Fibroblast of skin of abdomen (primary cell): Measurements from ENCODE around the gene PHLDB1.
"Not testable (repeated sequence)": the region's sequence is repeated elsewhere in the genome, so short reads cannot be mapped to it uniquely, and the experiment has no call there.

Experiments used
- DNase-seq: peaks from one replicate; pipeline ENCODE4 v3.0.0-alpha.2; 2013

The PHLDB1 gene

DNA sequence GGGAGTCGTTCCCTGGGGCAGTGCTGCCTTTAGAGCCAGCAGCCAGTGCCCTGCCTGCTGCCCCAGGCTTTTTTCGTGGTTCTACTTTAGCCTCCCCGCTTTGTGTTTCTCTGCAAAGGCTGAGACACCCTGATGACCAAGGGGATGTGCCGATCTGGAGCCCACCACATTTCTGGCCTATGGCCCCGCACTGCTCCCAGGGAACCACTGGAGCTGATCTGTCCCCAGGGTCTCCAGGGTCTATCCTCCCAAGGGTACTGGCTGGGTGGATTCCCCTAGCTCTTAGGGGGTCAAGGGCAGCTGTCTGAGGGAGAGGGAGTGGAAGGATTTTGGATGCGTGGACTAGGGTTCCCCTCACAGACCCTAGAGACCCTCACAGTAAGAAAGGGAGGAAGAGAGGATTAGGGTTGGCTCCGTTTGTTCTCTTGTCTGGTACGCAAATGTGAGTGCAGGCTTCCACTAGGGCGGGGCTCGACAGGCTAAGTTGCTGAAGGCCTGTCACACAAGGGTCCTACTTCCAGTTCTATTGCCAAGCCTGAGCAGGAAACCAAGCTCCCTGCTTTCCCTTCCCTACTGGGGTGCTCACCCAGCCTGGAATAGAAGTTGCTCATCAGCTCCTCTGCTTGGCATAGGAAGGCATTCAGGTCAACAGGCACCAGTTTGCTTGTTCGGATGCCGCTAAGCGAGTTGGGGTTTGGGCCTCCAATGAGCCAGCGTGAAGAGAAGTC, 52.7 kb downstream of the PHLDB1 start:
- no peak for DNase-seq

DNA sequence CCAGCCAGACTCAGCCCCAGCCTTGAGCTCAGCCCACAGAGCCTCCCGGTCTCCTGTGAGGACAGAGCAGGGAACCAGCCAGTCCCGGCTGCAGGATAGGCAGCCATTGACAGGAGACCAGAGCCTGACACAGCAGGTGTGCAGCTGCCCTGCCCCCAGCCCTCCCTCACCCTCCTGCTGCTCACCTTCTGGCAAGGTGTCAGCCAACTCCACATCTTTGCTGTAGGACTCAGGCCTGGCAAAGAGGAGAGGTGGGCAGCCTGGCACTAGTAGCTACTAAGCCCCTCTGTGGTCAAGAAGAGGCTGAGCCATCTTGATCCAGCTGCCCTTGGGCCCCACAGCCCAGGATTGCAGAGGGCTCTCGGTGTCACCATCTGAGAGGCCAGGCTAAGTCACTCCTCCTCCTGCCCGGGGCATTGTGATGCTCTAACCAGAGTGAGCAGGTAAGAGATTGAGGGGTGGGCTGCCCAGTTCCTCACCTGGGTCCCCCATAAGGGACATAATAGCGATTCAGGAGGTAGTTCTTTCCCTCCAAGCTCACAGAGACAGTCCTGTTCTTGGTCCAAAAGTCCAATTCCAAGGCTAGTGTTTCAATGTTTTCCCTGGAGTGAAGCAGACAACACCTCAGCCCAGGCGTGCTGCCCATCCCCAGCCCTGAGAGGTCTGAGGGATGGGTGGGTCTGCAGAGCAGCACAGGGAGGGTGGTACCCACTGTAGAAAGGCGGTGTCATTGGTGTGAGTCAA, 53.4 kb downstream of the PHLDB1 start:
- no peak for DNase-seq

DNA sequence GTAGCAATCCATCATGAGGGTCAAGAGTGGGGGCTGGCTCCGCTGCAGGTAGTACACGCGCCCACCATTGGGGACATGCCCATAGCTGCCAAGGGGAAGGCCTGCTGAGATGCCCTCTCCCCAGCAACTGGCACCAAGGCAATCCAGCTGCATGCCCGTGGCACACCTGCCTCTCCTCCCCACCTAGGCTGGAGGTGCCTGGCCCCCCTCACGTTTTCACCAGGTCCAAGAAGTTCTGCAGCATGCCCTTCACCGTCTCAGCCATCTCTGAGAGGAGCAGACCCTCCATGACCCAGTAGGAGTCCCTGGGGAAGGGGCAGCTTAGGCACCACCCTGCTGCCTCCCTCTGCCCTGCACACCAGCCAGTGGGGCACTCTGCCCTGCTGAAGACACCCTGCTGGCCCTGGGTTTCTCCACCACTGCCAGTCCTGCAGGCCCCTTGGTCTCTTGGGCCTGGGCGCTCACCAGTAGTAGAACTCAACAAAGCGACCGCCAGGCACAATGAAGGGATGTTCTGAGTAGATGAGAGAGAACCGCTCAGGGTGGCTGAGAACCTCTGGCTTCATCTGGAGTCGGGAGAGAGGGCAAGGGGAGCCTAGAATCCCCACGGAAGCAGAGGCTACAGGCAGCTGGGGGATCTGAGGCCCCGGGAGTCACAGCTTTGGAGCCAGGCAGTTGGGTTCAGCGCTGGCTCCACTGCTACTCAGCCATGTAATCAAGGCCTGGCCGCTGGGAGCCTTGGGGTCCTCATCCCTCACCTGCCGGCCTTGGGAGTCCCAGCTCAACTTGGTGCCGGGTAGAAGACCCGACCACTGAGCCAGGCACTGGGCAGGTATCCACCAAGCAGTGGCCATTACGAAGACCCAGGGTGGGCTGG, 54.2 kb downstream of the PHLDB1 start:
- no peak for DNase-seq

DNA sequence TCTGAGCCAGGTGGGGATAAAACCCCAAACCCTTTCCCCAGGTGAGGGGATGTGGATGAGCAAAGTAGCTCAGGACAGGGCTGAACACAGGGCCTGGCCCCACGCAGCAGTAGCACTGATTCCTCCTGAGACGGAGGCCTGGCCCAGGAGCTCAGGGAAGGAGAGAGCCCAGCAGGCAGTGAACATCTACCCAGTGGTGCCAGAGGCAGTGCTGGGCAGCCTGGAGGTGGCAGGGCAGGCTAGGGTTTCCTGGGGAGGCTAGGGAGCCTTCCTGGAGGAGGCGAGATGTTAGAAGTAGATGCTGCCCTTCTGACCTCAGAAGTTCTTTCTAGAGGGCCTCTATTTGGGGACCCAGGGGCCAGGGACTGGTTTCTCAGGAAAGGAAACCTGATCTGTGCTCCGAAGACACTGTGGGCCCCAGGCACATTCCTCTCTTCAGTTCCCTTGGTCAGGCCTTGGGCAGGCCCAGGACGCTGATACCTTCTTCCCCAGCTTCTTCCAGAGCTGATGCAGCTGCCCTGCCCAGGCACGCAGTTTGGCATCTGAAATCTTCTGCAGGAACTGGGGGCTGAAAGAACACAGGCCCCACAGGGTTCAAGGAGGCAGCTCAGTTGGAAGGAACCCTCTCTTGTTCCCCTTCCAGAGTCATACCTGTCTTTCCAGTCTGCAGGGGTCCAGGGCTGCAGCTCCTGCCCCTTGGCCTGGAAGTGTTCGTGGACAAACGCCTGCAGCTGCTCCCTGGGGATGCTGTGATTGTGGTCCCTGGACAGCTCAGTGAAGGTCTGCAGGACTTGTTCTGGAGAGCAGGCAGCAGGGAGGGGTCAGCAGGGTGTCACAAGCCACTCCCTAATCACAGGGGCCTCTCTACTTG, 55.2 kb downstream of the PHLDB1 start:
- DNase-seq = no peak

DNA sequence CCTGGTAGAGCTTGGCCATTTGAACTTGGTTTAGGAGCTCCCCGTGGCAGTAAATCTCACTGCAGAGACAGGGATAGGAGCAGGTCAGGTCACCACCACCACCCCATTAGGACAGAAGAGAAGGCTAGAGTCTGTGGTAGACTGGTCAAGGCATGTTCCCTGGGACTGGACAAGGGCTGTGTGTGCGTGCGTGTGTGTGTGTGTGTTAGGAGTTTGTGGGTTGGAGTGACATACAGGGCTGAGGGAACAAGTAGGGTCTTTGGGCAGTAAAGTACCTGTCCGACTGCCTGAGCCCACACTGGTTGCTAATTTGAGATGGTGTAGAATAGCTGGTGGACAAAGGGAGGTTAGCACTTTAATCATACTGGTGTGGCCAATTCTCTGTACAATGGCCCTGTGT, 56.0 kb downstream of the PHLDB1 start:
- DNase-seq = no peak

DNA sequence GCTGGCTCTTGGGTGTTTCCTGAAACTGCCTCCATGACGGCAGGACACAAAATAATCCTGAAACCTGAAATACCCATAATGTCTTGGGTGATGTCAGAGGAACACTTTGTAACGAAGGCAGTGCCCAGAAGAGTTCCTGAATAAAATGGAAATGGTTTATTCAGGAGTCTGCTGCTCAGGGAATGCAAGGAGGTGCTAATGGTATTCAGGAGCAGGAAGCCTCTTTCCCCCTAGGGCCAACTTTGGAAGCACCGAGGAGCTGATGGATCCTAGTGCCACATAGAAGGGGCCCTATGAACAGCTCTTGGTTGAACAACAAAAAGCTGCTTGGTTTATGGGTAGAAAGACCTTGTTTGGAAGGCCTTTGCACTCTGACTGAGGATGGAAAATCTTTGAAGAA, 56.5 kb downstream of the PHLDB1 start:
- DNase-seq = no peak

DNA sequence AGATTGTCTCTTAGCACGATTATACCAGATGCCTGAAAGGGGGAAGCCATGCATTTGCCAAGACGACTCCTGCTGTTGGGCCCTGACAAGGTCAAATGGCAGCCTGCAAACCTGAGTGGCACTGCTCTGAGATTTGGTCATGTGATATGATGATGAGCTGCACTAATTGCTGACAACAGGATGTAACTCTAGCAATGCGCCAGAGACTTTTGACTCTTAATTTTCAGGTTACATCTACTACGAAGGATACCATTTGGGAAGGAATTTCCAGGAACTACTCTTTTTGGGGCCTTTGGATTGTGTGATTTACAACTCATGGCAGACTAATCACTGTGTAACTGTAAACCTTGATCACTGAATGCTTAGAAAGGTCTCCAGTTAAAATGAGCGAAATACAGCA, 59.0 kb downstream of the PHLDB1 start:
- DNase-seq = no peak

DNA sequence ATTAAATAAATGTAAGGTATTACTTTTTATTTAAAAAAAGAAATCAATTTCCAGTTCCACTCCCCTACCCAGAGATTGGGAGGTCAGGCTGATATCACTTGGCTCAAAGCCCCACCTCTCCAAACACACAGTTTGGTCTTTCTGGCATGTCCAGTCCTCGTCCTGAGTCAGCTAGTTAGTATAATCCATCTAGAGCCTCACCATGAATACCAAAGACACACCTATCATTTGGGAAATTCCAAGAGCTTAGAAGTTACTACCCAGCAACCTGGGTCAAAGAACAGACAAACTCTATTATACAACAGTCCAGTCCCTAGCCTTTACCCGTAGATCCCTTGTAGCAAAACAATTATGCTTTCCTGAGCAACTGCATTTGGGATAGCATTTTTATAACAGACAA, 62.6 kb downstream of the PHLDB1 start:
- no peak for DNase-seq

DNA sequence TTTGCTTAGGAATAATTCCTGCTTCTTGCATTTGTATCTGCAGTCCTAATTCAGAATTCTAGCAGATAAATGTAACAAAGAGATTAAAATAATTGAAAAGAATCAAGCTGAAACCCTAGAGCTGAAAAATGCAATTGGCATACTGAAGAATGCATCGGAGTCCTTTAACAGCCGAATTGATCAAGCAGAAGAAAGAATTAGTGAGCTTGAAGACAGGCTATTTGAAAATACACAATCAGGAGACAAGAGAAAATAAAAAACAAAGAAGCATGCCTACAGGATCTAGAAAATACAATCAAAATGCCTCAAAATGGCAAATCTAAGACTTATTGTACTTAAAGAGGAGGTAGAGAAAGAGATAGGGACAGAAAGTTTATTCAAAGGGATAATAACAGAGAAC, 63.8 kb downstream of the PHLDB1 start:
- no peak for DNase-seq

DNA sequence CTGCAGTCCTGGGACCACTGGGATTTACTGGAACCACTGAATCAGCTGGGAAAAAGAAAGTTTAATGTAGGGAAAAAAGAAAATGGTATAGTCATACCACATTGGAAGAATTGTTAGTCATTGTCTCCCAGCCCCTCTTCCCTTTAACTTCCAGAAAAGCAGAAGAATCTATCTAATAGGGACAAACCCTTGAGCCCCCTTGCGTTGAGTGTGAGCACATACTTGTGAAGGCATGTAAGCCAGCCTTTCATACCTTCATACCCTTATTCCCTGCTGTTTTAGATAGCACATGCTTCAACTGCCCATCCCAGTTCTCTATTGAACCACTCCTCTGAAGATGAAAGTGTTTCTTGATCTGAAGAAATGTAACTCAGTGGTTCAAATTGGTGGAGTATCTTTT, 65.4 kb downstream of the PHLDB1 start:
- no peak for DNase-seq

DNA sequence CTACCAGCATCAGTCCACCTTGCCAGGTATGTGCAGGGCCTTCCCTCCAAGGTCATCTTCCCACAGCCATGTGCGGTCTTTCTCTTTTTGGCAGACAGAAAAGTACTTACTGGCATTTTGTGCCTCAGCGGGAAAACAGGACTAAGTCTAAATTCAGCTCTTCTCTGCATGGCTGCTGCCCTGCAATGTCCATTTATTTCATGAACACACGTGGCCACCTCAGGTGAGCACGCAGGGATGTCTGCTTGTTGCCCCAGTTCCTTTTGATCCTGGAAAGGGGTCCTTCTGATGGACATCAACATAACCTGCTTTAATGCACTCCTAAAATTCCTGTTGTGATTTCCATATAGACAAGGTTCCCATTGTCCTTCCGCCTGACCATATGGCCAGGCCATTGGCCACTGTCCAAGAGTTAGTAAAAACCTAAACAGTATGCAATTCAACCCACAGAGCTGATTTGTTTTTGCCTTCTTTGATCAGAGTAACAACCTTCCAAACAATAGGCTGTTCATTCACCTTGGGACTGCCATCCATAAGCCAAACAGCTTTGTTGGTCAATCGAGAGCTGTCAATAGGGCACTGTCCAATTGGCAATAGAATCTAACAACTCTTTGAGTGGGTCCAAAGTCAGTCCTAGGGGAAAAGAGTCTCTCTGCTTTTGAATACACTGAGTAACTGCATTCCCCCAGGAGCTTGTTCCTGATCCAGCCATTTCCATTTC, 66.1 kb downstream of the PHLDB1 start:
- DNase-seq = no peak

DNA sequence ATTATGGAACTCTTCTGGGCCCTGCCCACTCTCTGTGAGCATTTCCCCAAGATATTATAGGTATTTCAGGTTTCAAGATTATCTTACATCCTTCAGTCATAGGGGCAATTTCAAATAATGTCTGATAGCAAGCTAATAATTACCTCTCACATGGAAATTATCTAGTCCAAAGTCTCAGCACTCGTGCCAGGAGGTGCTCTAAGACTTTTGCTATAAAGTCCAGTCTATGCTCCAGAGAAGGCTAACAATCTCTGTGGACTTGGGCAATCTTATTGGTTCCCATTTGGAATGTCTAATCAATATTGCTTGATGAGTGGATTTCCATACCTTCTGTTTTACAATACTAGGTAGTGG, 66.6 kb downstream of the PHLDB1 start:
- no peak for DNase-seq

DNA sequence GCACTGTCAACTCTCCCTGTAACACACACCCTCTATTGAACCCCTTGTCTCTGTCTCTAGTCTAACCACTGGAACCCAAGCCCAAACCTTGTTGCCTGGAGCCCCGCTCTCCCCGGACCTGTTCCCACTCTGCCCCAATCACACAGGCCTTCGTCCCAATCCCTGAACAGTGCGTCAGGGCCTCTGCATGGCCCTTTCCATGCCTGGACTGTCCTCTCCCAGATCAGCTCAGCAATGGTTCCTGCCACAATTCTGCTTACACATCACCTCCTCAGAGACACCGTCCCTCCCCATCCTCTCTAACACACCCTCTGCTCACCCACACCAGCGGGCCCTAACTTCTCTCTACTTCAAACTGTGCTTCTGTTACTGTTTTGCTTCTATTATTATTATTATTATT, 70.6 kb downstream of the PHLDB1 start:
- no peak for DNase-seq

DNA sequence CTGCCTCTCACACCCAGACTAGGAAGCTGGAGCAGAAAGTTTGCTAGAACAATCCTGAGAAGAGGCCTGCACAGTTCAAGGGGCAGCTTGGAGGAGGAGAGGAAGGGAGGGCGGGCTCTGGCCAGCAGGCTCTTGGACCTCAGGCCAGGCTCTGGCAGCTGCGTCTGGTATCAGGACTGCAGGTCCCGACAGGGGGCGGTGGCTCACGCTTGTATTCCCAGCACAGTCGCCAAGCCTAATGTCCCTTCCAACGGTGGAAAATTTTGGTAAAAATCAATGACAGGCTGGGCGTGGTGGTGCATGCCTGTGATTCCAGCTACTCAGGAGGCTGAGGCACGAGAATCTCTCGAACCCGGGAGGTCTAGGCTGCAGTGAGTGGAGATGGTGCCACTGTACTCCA, 71.5 kb downstream of the PHLDB1 start:
- not testable (repeated sequence) for DNase-seq

DNA sequence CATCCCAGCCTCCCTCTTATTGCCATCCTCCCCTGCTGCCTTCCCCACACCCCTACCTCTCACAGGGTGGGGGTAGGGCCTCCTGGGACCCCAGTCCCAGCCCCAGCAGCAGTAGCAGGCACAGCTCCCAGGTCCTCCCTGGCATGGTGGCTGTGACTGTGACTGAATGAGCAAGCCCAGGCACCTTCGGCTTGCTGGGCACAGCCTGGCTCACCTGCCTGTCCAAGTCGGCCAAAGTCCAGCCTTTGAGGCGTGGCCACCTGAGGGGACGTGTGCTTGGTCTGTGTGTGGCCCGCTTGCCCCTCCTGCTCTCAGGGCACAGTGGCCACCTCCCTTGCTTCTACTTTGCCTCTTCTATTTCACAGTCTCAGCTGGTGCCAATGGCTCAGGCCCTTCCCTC, 72.1 kb downstream of the PHLDB1 start, which contains the start of gene TREH:
Gene TREH, minus strand, starts transcription at position 168 of the 400 bp plus-strand sequence. Its CDS starts 23 bp downstream, at position 145.
- no peak for DNase-seq

DNA sequence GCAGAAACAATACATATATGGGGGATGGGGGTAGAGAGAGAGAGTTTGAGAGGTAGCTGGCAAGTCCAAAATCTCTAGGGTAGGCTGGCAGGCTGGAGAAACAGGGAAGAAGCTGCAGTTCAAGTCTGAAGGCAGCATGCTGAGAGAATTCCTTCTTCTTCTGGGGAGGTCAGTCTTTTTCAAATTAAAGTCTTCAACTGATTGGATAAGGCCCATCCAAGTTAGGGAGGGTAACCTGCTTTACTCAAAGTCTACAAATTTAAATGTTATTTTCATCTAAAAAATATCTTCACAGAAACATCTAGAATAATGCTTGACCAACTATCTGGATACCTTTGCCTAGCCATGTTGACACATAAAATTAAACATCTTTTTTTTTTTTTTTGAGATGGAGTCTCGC, 75.0 kb downstream of the PHLDB1 start:
- no peak for DNase-seq

DNA sequence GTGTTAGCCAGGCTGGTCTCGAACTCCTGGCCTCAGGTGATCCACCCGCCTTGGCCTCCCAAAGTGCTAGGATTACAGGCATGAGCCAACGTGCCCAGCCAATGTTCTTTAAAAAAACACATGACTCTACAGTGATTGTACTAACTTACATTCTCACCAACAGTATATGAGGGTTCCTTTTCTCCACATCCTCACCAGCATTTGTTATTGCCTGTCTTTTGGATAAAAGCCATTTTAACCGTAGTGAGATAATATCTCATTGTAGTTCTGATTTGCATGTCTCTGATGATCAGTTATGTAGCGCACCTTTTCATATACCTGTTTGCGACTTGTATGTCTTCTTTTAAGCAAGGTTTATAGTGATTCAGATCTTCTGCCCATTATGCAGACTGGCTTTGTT, 75.5 kb downstream of the PHLDB1 start:
- not testable (repeated sequence) for DNase-seq

DNA sequence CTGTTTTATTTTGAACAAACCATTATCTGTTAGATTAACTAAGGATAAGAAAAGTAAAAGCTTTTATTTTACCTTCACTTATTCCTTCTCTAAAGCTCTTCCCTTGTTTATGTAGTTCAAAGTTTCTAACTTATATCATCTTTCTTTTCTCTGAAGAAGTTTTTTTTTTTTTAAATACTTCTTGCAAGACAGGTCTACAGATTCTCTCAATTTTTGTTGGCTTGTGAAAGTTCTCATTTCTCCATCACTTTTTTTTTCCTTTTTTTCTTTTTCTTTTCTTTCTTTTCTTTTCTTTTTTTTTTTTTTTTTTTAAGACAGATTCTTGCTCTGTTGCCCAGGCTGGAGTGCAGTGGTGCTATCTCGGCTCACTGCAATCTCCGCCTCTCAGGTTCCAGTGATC, 76.8 kb downstream of the PHLDB1 start:
- DNase-seq = no peak

DNA sequence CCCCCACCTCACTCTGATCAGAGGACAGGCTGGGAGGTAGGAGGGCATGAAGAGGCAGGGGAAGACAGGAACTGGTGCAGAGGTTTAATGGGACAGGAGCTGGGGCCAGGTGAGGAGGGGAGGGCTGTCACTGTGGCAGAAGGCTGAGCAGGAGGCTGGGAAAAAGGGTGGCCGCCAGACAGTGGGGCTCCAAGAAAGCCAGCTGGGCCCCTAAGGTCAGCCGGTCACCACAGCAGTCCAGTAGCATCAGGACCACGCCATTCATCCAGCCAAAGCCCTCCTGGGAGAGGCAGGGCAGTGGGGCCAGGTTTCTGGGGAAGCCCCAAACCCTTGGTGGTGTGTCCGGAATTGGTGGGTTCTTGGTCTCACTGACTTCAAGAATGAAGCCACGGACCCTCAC, 80.5 kb downstream of the PHLDB1 start:
- no peak for DNase-seq

DNA sequence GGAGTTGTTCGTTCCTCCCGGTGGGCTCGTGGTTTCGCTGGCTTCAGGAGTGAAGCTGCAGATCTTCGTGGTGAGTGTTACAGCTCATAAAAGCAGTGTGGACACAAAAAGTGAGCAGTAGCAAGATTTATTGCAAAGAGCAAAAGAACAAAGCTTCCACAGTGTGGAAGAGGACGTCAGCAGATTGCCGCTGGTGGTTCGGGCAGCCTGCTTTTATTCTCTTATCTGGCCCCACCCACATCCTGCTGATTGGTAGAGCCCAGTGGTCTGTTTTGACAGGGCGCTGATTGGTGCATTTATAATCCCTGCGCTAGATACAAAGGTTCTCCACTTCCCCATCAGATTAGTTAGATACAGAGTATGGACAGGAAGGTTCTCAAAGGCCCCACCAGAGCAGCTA, 80.9 kb downstream of the PHLDB1 start:
- not testable (repeated sequence) for DNase-seq

DNA sequence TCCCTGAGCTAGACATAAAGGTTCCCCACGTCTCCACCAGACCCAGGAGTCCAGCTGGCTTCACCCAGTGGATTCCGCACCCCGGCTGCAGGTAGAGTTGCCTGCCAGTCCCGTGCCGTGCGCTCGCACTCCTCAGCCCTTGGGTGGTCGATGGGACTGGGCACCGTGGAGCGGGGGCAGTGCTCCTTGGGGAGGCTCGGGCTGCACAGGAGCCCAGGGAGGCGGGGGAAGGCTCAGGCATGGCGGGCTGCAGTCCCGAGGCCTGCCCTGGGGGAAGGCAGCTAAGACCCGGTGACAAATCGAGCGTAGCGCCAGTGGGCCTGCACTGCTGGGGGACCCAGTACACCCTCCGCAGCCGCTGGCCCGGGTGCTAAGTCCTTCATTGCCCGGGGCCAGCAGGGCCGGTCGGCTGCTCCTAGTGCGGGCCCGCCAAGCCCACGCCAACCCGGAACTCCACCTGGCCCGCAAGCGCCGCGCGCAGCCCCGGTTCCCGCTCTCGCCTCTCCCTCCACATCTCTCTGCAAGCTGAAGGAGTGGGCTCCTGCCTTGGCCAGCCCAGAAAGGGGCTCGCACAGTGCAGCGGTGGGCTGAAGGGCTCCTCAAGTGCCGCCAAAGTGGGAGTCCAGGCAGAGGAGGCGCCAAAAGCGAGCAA, 81.6 kb downstream of the PHLDB1 start:
- DNase-seq = no peak
